Neuronal stem cell (in vitro differentiated cells): ENCODE results near the gene ERFL.

Experiments
- DNase-seq: peaks from one replicate; pipeline ENCODE4 v3.0.0-alpha.2; 2013; ENCODE audit warnings: low spot score
- H2AFZ ChIP-seq: one replicate; pipeline ENCODE4 v1.6.1; 2013; ENCODE audit warnings: mild to moderate bottlenecking, low read length, inconsistent platforms
- H2AK5ac ChIP-seq: 2 replicates; pipeline ENCODE4 v1.6.1; 2013; ENCODE audit warnings: low read depth, mild to moderate bottlenecking, inconsistent platforms, low read length, moderate library complexity, mixed read lengths
- H2BK120ac ChIP-seq: 2 replicates; pipeline ENCODE4 v1.6.1; 2013; ENCODE audit warnings: low read depth, mild to moderate bottlenecking, inconsistent platforms, low read length, moderate library complexity, mixed read lengths
- H2BK12ac ChIP-seq: one replicate; pipeline ENCODE4 v1.6.1; 2013; ENCODE audit warnings: low read length, inconsistent platforms
- H2BK15ac ChIP-seq: 2 replicates; pipeline ENCODE4 v1.6.1; 2013; ENCODE audit warnings: mild to moderate bottlenecking, low read length, inconsistent platforms, mixed read lengths
- H2BK5ac ChIP-seq: one replicate; pipeline ENCODE4 v1.6.1; 2013; ENCODE audit warnings: inconsistent platforms, mild to moderate bottlenecking, low read length, moderate library complexity
- H3K14ac ChIP-seq: one replicate; pipeline ENCODE4 v1.6.1; 2013; ENCODE audit warnings: low read length, inconsistent platforms
- H3K18ac ChIP-seq: 2 replicates; pipeline ENCODE4 v1.6.1; 2013; ENCODE audit warnings: low read length, inconsistent platforms
- H3K23ac ChIP-seq: 2 replicates; pipeline ENCODE4 v1.6.1; 2013; ENCODE audit warnings: low read depth, mild to moderate bottlenecking, mixed read lengths, low read length, inconsistent platforms; ENCODE audit not compliant: poor library complexity
- H3K27ac ChIP-seq: replicated peaks from 3 replicates; pipeline ENCODE4 v1.5.1; 2013; ENCODE audit warnings: low read length, inconsistent platforms
- H3K27me3 ChIP-seq, 3 experiments: 2 replicates each; pipeline ENCODE4 v1.6.1; 2013; ENCODE audit warnings: low read length in 3 of 3, mild to moderate bottlenecking in 2 of 3, inconsistent platforms in 1 of 3, low read depth in 1 of 3, mixed read lengths in 1 of 3, moderate library complexity in 1 of 3; ENCODE audit not compliant: control insufficient read depth in 3 of 3, insufficient read depth in 3 of 3
- H3K36me3 ChIP-seq, 2 donors: replicated peaks in 1 of 2; 2 replicates each; pipeline ENCODE4 v1.6.1; 2013; ENCODE audit warnings: low read length in 2 of 2; ENCODE audit not compliant: control insufficient read depth in 2 of 2, insufficient read depth in 2 of 2
- H3K4ac ChIP-seq: 2 replicates; pipeline ENCODE4 v1.6.1; 2013; ENCODE audit warnings: inconsistent platforms, mild to moderate bottlenecking, low read length, moderate library complexity
- H3K4me1 ChIP-seq, 2 donors: 1 replicate in 1 of 2; 2 replicates in 1 of 2; pipeline ENCODE4 v1.6.1; 2013; ENCODE audit warnings: low read length in 2 of 2, low read depth in 1 of 2; ENCODE audit not compliant: control insufficient read depth in 2 of 2, insufficient read depth in 1 of 2
- H3K4me2 ChIP-seq: one replicate; pipeline ENCODE4 v1.6.1; 2013; ENCODE audit warnings: mild to moderate bottlenecking, low read length, inconsistent platforms; ENCODE audit not compliant: insufficient read depth, poor library complexity, severe bottlenecking
- H3K4me3 ChIP-seq, 2 donors: 2 replicates each; pipeline ENCODE4 v1.5.1; 2013; ENCODE audit warnings: low read length in 2 of 2, mild to moderate bottlenecking in 2 of 2, inconsistent platforms in 1 of 2, moderate library complexity in 1 of 2
- H3K79me1 ChIP-seq: one replicate; pipeline ENCODE4 v1.6.1; 2013; ENCODE audit warnings: low read depth, mild to moderate bottlenecking, inconsistent platforms, low read length, moderate library complexity
- H3K9ac ChIP-seq: one replicate; pipeline ENCODE4 v1.6.1; 2013; ENCODE audit warnings: mild to moderate bottlenecking, low read depth, low read length, inconsistent platforms; ENCODE audit not compliant: poor library complexity
- H3K9me3 ChIP-seq, 2 donors: replicated peaks in 1 of 2; 2 replicates each; pipeline versions ENCODE3 to v1.6.1; 2013; ENCODE audit warnings: low read length in 2 of 2, mild to moderate bottlenecking in 2 of 2, inconsistent platforms in 1 of 2, low read depth in 1 of 2, mixed read lengths in 1 of 2, moderate library complexity in 1 of 2; ENCODE audit not compliant: control insufficient read depth in 2 of 2, insufficient read depth in 1 of 2
- H4K8ac ChIP-seq: one replicate; pipeline ENCODE4 v1.6.1; 2013; ENCODE audit warnings: low read depth, mild to moderate bottlenecking, inconsistent platforms, low read length, moderate library complexity
- H4K91ac ChIP-seq: one replicate; pipeline ENCODE4 v1.6.1; 2013; ENCODE audit warnings: low read length, low read depth, mild to moderate bottlenecking, inconsistent platforms; ENCODE audit not compliant: poor library complexity
- WGBS, 2 donors: extraction: QIAGEN DNeasy Blood & Tissue Kit; methylation state at CpG; one replicate each; pipeline ENCODE4 v1.1.7; 2013; ENCODE audit warnings: missing lambda C conversion rate in 2 of 2, mixed read lengths in 1 of 2; ENCODE audit not compliant: insufficient read length in 2 of 2, insufficient replicate concordance in 1 of 2; ENCODE audit errors: extremely low coverage in 2 of 2; 5-methylcytosine and 5-hydroxymethylcytosine counted together

The ERFL gene

GRCh38 chr19:41926028-41926762 lies 2.1 kb downstream of the ERFL start:
- Histone ChIP-seq H3K79me1 (no peaks in the 10 kb centered on the region), H3K4me2 (no peak overlapping the region), H2BK5ac (no peak overlapping the region), H2BK15ac (no peak overlapping the region), H4K8ac (no peak overlapping the region), H3K4ac (no peak overlapping the region), H3K36me3 (no peaks in the 10 kb centered on the region), H2AK5ac (no peak overlapping the region), H3K4me1 (peaks cover 6 to 10% of the 10 kb centered on the region in 2 donors), H4K91ac (no peak overlapping the region), H3K27ac (no peak overlapping the region), H3K9me3 (peaks cover 0 to 11% of the 10 kb centered on the region in 2 donors), H3K18ac (no peak overlapping the region), H3K27me3 (peaks cover 45 to 94% (median 88%) of the 10 kb centered on the region in 3 experiments), H2AFZ (no peak overlapping the region), H2BK120ac (no peak overlapping the region), H3K23ac (peak overlapping the region; percentile 10), H3K4me3 (peak overlapping the region in 1 of 2 donors; percentile 6), H3K14ac (no peak overlapping the region), H3K9ac (no peak overlapping the region), H2BK12ac (no peak overlapping the region)
- no peak for DNase-seq
- no CpG with 5 or more reads among the region's 27 CpGs for WGBS, 2 donors

GRCh38 chr19:41925208-41926003 lies 2.8 kb downstream of the ERFL start:
- Histone ChIP-seq H4K8ac (no peak overlapping the region), H2BK120ac (no peak overlapping the region), H3K36me3 (no peaks in the 10 kb centered on the region), H2AK5ac (no peak overlapping the region), H2BK12ac (no peak overlapping the region), H2BK5ac (no peak overlapping the region), H3K27me3 (peaks cover 47 to 94% (median 88%) of the 10 kb centered on the region in 3 experiments), H2BK15ac (no peak overlapping the region), H3K4ac (no peak overlapping the region), H3K14ac (no peak overlapping the region), H4K91ac (no peak overlapping the region), H3K79me1 (no peaks in the 10 kb centered on the region), H3K27ac (no peak overlapping the region), H2AFZ (no peak overlapping the region), H3K9ac (no peak overlapping the region), H3K9me3 (peaks cover 0 to 12% of the 10 kb centered on the region in 2 donors), H3K18ac (no peak overlapping the region), H3K4me2 (no peak overlapping the region), H3K23ac (no peak overlapping the region), H3K4me3 (peak overlapping the region in 1 of 2 donors; percentile 6), H3K4me1 (peaks cover 6 to 10% of the 10 kb centered on the region in 2 donors)
- whole genome bisulfite sequencing, 2 donors, result no CpG with 5 or more reads among the region's 7 CpGs
- DNase-seq, result no peak

GRCh38 chr19:41924151-41925145 lies 3.8 kb downstream of the ERFL start:
- no peak overlapping the region for H3K9ac ChIP-seq
- no peak overlapping the region for H3K27ac ChIP-seq
- no peak for DNase-seq
- no peak overlapping the region for H3K18ac ChIP-seq
- H2BK15ac ChIP-seq, result no peak overlapping the region
- H3K79me1 ChIP-seq, result no peaks in the 10 kb centered on the region
- no peak overlapping the region for H2BK12ac ChIP-seq
- H4K91ac ChIP-seq, result no peak overlapping the region
- no peak overlapping the region for H2BK5ac ChIP-seq
- H3K9me3 ChIP-seq, result peaks cover 0 to 17% of the 10 kb centered on the region in 2 donors
- WGBS, 2 donors, result no CpG with 5 or more reads among the region's 13 CpGs
- no peak overlapping the region for H2BK120ac ChIP-seq
- H3K4me2 ChIP-seq, result no peak overlapping the region
- H3K4me3 ChIP-seq, result no peak overlapping the region
- no peak overlapping the region for H4K8ac ChIP-seq
- peaks cover 39 to 94% (median 86%) of the 10 kb centered on the region in 3 experiments for H3K27me3 ChIP-seq
- H2AK5ac ChIP-seq, result no peak overlapping the region
- no peak overlapping the region for H2AFZ ChIP-seq
- peaks cover 6 to 10% of the 10 kb centered on the region in 2 donors for H3K4me1 ChIP-seq
- H3K14ac ChIP-seq, result no peak overlapping the region
- no peak overlapping the region for H3K4ac ChIP-seq
- peak overlapping the region; percentile 18 for H3K23ac ChIP-seq
- H3K36me3 ChIP-seq, result no peaks in the 10 kb centered on the region
